Activated T-helper 1 cell treated with anti-CD3 and anti-CD28 coated beads, Interleukin-12 subunit alpha, Interleukin-12 subunit beta, Interleukin-2, Interleukin-4 antibody, amounts not matched to agents 30 ng/mL and 10 ng/mL and 1 ng/mL, durations not matched to agents 14 hours and 24 hours and 36 hours (primary cell): Measurements from ENCODE around the gene PPP1R12C. TPM values are rescaled to one million over a fixed set of nuclear protein-coding genes. Genes with fewer than 3 reads are reported as not detected.
A peak's percentile ranks its signal among the peaks of the same experiment; 100 is the strongest.
"Not testable (repeated sequence)": the region's sequence is repeated elsewhere in the genome, so short reads cannot be mapped to it uniquely, and the experiment has no call there.

ENCODE experiments used
- DNase-seq: peaks from one replicate; pipeline ENCODE4 v3.0.0; 2021; ENCODE audit warnings: low spot score
- H3K27ac Mint-ChIP-seq: one replicate; pipeline ENCODE4 v1.8.0; 2021; ENCODE audit warnings: mild to moderate bottlenecking, mixed read lengths
- H3K27me3 Mint-ChIP-seq: one replicate; pipeline ENCODE4 v1.8.0; 2022; ENCODE audit warnings: mild to moderate bottlenecking, moderate library complexity, mixed read lengths; ENCODE audit not compliant: insufficient read depth
- H3K36me3 Mint-ChIP-seq: one replicate; pipeline ENCODE4 v1.8.0; 2021; ENCODE audit warnings: low read depth, mixed read lengths
- H3K4me1 Mint-ChIP-seq: one replicate; pipeline ENCODE4 v1.8.0; 2021; ENCODE audit warnings: low read depth, mixed read lengths
- H3K4me3 Mint-ChIP-seq: one replicate; pipeline ENCODE4 v1.8.0; 2021; ENCODE audit warnings: mild to moderate bottlenecking, moderate library complexity, mixed read lengths
- H3K9me3 Mint-ChIP-seq: one replicate; pipeline ENCODE4 v1.8.0; 2021; ENCODE audit warnings: mixed read lengths
- intact Hi-C: fragments of 100-400 bp; cut with micrococcal nuclease; formaldehyde crosslinking; loops from one replicate; pipeline ENCODE4 v1.15.1; 2024
- total RNA-seq: library from RNA; stranded (reverse); gene quantifications from 2 replicates; pipeline ENCODE4 v1.2.3, GENCODE V29; 2022

Gene PPP1R12C
- total RNA-seq, 1 donor from 2014 or later, result 114 TPM

- Mint-ChIP-seq H3K4me1 (peaks cover 9% of the 10 kb centered on the region), H3K27ac (peak overlapping the region; percentile 66), H3K4me3 (peak overlapping the region; percentile 40), H3K36me3 (peaks cover 1% of the 10 kb centered on the region), H3K9me3 (no peaks in the 10 kb centered on the region), H3K27me3 (peaks cover 47% of the 10 kb centered on the region)
- intact Hi-C loops, result no loop called here
- DNase-seq, result no peak
These were observed 48.2 kb downstream of the PPP1R12C start for GRCh38 chr19:55068950-55069864.

- intact Hi-C loops, result no loop called here
- Mint-ChIP-seq H3K27ac (no peak overlapping the region), H3K4me3 (no peak overlapping the region), H3K4me1 (peaks cover 9% of the 10 kb centered on the region), H3K27me3 (peaks cover 47% of the 10 kb centered on the region), H3K36me3 (peaks cover 1% of the 10 kb centered on the region), H3K9me3 (no peaks in the 10 kb centered on the region)
- no peak for DNase-seq
These were observed 49.6 kb downstream of the PPP1R12C start for GRCh38 chr19:55067869-55068268.

GRCh38 chr19:55066107-55066709 is 51.2 kb downstream of the PPP1R12C start:
- no peak overlapping the region for H3K27ac Mint-ChIP-seq
- H3K36me3 Mint-ChIP-seq, result peaks cover 1% of the 10 kb centered on the region
- H3K4me3 Mint-ChIP-seq, result no peak overlapping the region
- peaks cover 21% of the 10 kb centered on the region for H3K4me1 Mint-ChIP-seq
- DNase-seq, result no peak
- peaks cover 39% of the 10 kb centered on the region for H3K27me3 Mint-ChIP-seq
- intact Hi-C loops, result no loop called here
- no peaks in the 10 kb centered on the region for H3K9me3 Mint-ChIP-seq

DNA sequence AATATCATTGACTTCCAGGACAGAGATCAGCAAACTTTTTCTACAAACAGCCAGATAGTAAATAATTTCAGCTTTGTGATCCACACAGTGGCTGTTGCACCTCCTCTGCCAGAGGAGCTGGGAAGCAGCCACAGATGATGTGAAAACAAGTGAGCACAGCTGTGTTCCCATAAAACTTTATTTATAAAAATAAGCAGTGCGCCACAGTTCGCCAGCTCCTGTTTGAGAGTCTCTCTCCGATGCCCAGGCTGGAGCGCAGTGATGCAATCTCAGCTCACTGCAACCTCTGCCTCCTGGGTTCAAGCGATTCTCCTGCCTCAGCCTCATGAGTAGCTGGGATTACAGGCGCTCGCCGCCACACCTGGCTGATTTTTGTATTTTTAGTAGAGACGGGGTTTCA is 51.9 kb downstream of the PPP1R12C start:
- H3K4me3 Mint-ChIP-seq, H3K27ac Mint-ChIP-seq, H3K9me3 Mint-ChIP-seq, H3K36me3 Mint-ChIP-seq, intact Hi-C loops, DNase-seq: not testable (repeated sequence)
- Mint-ChIP-seq H3K27me3 (peaks cover 36% of the 10 kb centered on the region), H3K4me1 (peaks cover 21% of the 10 kb centered on the region)

DNA sequence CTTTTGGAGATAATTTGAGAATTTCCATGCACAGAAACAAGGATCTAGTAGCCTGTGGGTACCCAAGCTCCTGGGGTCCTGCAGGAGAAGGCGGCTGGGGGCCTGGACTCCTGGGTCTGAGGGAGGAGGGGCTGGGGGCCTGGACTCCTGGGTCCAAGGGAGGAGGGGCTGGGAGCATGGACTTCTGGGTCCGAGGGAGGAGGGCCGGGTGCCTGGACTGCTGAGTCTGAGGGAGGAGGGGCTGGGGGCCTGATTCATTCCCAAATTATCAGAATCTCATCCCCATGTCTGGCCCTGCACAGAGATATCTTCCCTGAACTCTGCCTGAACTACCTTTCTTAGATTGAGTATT is 54.0 kb downstream of the PPP1R12C start:
- H3K9me3 Mint-ChIP-seq, result no peaks in the 10 kb centered on the region
- peak overlapping the region; percentile 89 for H3K4me3 Mint-ChIP-seq
- peaks cover 24% of the 10 kb centered on the region for H3K27me3 Mint-ChIP-seq
- intact Hi-C loops, result loop anchor here (1.0 to 5.0 kb wide), 9 partner anchors 18 to 1079 kb away; partner anchors contain the start of genes PPP1R12C, RPL28 and ZNF444
- no peak for DNase-seq
- peaks cover 12% of the 10 kb centered on the region for H3K36me3 Mint-ChIP-seq
- H3K27ac Mint-ChIP-seq, result no peak overlapping the region
- H3K4me1 Mint-ChIP-seq, result peaks cover 12% of the 10 kb centered on the region

- Mint-ChIP-seq H3K9me3 (no peaks in the 10 kb centered on the region), H3K27me3 (peaks cover 18% of the 10 kb centered on the region), H3K4me3 (peak within 1 kb of the TSS; percentile 89), H3K4me1 (peaks cover 12% of the 10 kb centered on the region), H3K27ac (peak within 1 kb of the TSS; percentile 75), H3K36me3 (peaks cover 15% of the 10 kb centered on the region)
- DNase-seq, result peak; percentile 96
- intact Hi-C loops, result loop anchor here (1.0 to 5.0 kb wide), 9 partner anchors 18 to 1079 kb away; partner anchors contain the start of genes PPP1R12C, RPL28 and ZNF444
These were observed 54.5 kb downstream of the PPP1R12C start, which contains the start of gene RDH13 for GRCh38 chr19:55062735-55063491. Gene RDH13, minus strand, starts transcription at chr19:55063148. Its CDS starts 116 bp downstream, at chr19:55063032.

GRCh38 chr19:55060287-55060686 is 57.1 kb downstream of the PPP1R12C start:
- not testable (repeated sequence) for DNase-seq, H3K9me3 Mint-ChIP-seq, H3K27me3 Mint-ChIP-seq, H3K27ac Mint-ChIP-seq
- Mint-ChIP-seq H3K36me3 (peaks cover 22% of the 10 kb centered on the region), H3K4me3 (peak overlapping the region; percentile 3), H3K4me1 (peaks cover 12% of the 10 kb centered on the region)
- intact Hi-C loops, result loop anchor here (5.0 kb wide), 2 partner anchors 178 to 1082 kb away; partner anchors contain the start of gene ZNF444

GRCh38 chr19:55058781-55059610 is 58.4 kb downstream of the PPP1R12C start:
- no peak for DNase-seq
- H3K4me1 Mint-ChIP-seq, result peaks cover 12% of the 10 kb centered on the region
- no peak overlapping the region for H3K4me3 Mint-ChIP-seq
- intact Hi-C loops, result no loop called here
- H3K27me3 Mint-ChIP-seq, result no peaks in the 10 kb centered on the region
- H3K9me3 Mint-ChIP-seq, result no peaks in the 10 kb centered on the region
- peaks cover 25% of the 10 kb centered on the region for H3K36me3 Mint-ChIP-seq
- no peak overlapping the region for H3K27ac Mint-ChIP-seq

DNA sequence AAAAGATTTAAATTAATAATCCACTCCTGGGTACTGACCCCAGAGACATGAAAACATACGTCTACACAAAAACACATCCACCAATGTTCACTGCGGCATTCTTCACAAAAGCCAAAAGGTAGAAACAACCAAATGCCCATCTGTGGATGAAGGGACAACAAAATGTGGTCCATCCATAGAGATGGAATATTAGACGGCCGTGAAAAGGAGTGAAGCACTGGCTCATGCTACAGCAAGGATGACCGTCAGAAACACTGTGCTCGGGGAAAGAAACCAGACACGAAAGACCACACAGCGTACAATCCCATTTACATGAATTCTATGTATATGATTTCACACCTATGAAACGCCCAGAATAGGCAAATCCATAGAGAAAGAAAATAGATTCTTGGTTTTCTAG is 60.6 kb downstream of the PPP1R12C start:
- Mint-ChIP-seq H3K36me3 (peaks cover 25% of the 10 kb centered on the region), H3K9me3 (no peaks in the 10 kb centered on the region), H3K27ac (no peak overlapping the region), H3K4me3 (no peak overlapping the region), H3K4me1 (peaks cover 6% of the 10 kb centered on the region), H3K27me3 (no peaks in the 10 kb centered on the region)
- DNase-seq, result no peak
- intact Hi-C loops, result no loop called here

GRCh38 chr19:55053735-55054134 is 63.7 kb downstream of the PPP1R12C start:
- intact Hi-C loops, result no loop called here
- Mint-ChIP-seq H3K36me3 (peaks cover 15% of the 10 kb centered on the region), H3K4me3 (no peak overlapping the region), H3K27ac (no peak overlapping the region), H3K27me3 (no peaks in the 10 kb centered on the region), H3K9me3 (no peaks in the 10 kb centered on the region), H3K4me1 (no peaks in the 10 kb centered on the region)
- no peak for DNase-seq

- H3K27ac Mint-ChIP-seq, result no peak overlapping the region
- H3K36me3 Mint-ChIP-seq, result peaks cover 2% of the 10 kb centered on the region
- H3K27me3 Mint-ChIP-seq, result no peaks in the 10 kb centered on the region
- no peak overlapping the region for H3K4me3 Mint-ChIP-seq
- H3K4me1 Mint-ChIP-seq, result no peaks in the 10 kb centered on the region
- DNase-seq, result no peak
- intact Hi-C loops, result no loop called here
- no peaks in the 10 kb centered on the region for H3K9me3 Mint-ChIP-seq
These were observed 66.5 kb downstream of the PPP1R12C start for GRCh38 chr19:55050749-55051532.
